MM.1S (cell line): Measurements from ENCODE around the gene NGEF.

Experiments used
- CTCF ChIP-seq: fragments of 300-600 bp; sonication (generic); IDR thresholded peaks from 2 replicates; pipeline ENCODE4 v1.5.1; 2016; ENCODE audit warnings: antibody characterized with exemption, low read length, mixed read lengths
- EZH2 ChIP-seq: fragments of 300-600 bp; sonication (generic); optimal IDR thresholded peaks from 2 replicates; pipeline ENCODE3; 2017; ENCODE audit warnings: low read depth, mild to moderate bottlenecking, antibody characterized with exemption, low read length, mixed read lengths
- EZH2phosphoT487 ChIP-seq: fragments of 300-600 bp; sonication (generic); IDR thresholded peaks from 2 replicates; pipeline ENCODE4 v1.6.1; 2018; ENCODE audit warnings: antibody characterized with exemption, low read length

GRCh38 chr2:232977438-232977971, 35.6 kb downstream of the NGEF start:
- TF ChIP-seq CTCF = no peak
- TF ChIP-seq EZH2 = no peak
- no peak for TF ChIP-seq EZH2phosphoT487
